MM.1S (cell line): Measurements from ENCODE around the gene PXT1.

Experiments used
- DNase-seq: peaks from one replicate; pipeline ENCODE4 v3.0.0-alpha.2; 2015
- H2AFZ ChIP-seq: fragments of 300-600 bp; sonication (generic); 2 replicates; pipeline ENCODE4 v1.6.0; 2016; ENCODE audit warnings: antibody characterized with exemption, low read length
- H3F3A ChIP-seq: fragments of 300-600 bp; sonication (generic); 2 replicates; pipeline ENCODE4 v1.6.1; 2016; ENCODE audit warnings: mild to moderate bottlenecking, antibody characterized with exemption, low read length, moderate library complexity, mixed read lengths; ENCODE audit not compliant: insufficient read depth
- H3K27ac ChIP-seq: fragments of 300-600 bp; sonication (generic); 2 replicates; pipeline ENCODE4 v1.5.1; 2016; ENCODE audit warnings: mild to moderate bottlenecking, low read length
- H3K27me3 ChIP-seq: fragments of 300-600 bp; sonication (generic); replicated peaks from 2 replicates; pipeline ENCODE4 v1.6.0; 2016; ENCODE audit warnings: low read length; ENCODE audit not compliant: insufficient read depth
- H3K36me3 ChIP-seq: fragments of 300-600 bp; sonication (generic); replicated peaks from 2 replicates; pipeline ENCODE4 v1.6.1; 2016; ENCODE audit warnings: mild to moderate bottlenecking, low read length, mixed read lengths; ENCODE audit not compliant: insufficient read depth
- H3K4me1 ChIP-seq: fragments of 300-600 bp; sonication (generic); 2 replicates; pipeline ENCODE4 v1.6.1; 2016; ENCODE audit warnings: low read length, mixed read lengths
- H3K4me2 ChIP-seq: fragments of 300-600 bp; sonication (generic); 2 replicates; pipeline ENCODE4 v1.6.0; 2016; ENCODE audit warnings: low read depth, low read length
- H3K4me3 ChIP-seq: fragments of 300-600 bp; sonication (generic); 2 replicates; pipeline ENCODE4 v1.5.1; 2016; ENCODE audit warnings: low read length, mixed read lengths
- H3K79me2 ChIP-seq: fragments of 300-600 bp; sonication (generic); 2 replicates; pipeline ENCODE4 v1.6.1; 2016; ENCODE audit warnings: mixed run types, low read length, mixed read lengths
- H3K9ac ChIP-seq: fragments of 300-600 bp; sonication (generic); 2 replicates; pipeline ENCODE4 v1.6.1; 2016; ENCODE audit warnings: low read length, mixed read lengths
- H3K9me2 ChIP-seq: fragments of 300-600 bp; sonication (generic); replicated peaks from 2 replicates; pipeline ENCODE4 v1.6.1; 2016; ENCODE audit warnings: mild to moderate bottlenecking, low read length, mixed read lengths; ENCODE audit not compliant: insufficient read depth
- H3K9me3 ChIP-seq: fragments of 300-600 bp; sonication (generic); replicated peaks from 2 replicates; pipeline ENCODE4 v1.6.1; 2016; ENCODE audit warnings: mild to moderate bottlenecking, low read length, mixed read lengths; ENCODE audit not compliant: insufficient read depth
- H4K20me1 ChIP-seq: fragments of 300-600 bp; sonication (generic); 2 replicates; pipeline ENCODE4 v1.6.1; 2016; ENCODE audit warnings: mild to moderate bottlenecking, low read length, moderate library complexity, mixed read lengths; ENCODE audit not compliant: insufficient read depth
- EZH2 ChIP-seq: fragments of 300-600 bp; sonication (generic); optimal IDR thresholded peaks from 2 replicates; pipeline ENCODE3; 2017; ENCODE audit warnings: low read depth, mild to moderate bottlenecking, antibody characterized with exemption, low read length, mixed read lengths
- EZH2phosphoT487 ChIP-seq: fragments of 300-600 bp; sonication (generic); IDR thresholded peaks from 2 replicates; pipeline ENCODE4 v1.6.1; 2018; ENCODE audit warnings: antibody characterized with exemption, low read length
- TF ChIP-seq, protein P1 (sequence below): fragments of 300-600 bp; sonication (generic); IDR thresholded peaks from 2 replicates; pipeline ENCODE4 v1.5.1; 2016; ENCODE audit warnings: antibody characterized with exemption, low read length, mixed read lengths

PXT1 gene

DNA sequence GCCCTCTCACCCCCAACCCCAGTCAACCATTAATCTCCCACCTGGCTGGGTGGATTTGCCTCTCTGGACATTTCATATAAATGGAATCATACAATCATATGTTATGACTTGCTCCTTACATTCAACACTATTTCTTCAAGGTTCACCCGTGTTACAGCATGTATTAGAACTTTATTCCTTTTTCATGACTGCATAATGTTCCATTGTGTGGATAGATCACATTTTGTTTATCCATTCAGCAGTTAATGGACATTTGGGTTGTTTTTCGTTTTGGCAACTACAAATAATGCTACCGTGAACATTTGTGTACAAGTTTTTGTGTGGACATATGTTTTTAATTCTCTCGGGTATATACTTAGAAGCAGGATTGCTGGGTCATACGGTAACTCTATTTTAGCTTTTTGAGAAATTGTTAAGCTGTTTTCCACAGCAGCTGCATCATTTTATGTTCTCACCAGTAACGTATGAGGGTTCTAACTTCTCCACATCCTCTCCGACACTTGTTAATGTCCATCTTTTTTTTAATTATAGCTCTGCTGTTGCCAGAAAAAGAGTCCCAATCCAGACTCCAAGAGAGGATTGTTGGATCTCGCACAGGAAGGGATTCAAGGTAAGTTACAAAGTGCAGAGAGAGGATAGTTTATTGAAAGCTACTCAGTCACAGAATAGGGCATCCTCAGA is 90.0 kb downstream of the PXT1 start:
- H2AFZ ChIP-seq = no peak overlapping the region
- H3K36me3 ChIP-seq = no peaks in the 10 kb centered on the region
- no peaks in the 10 kb centered on the region for H3K27me3 ChIP-seq
- no peaks in the 10 kb centered on the region for H3K79me2 ChIP-seq
- H3K4me3 ChIP-seq = no peak overlapping the region
- H3K9ac ChIP-seq = no peak overlapping the region
- no peaks in the 10 kb centered on the region for H3F3A ChIP-seq
- H3K9me3 ChIP-seq = no peaks in the 10 kb centered on the region
- no peak overlapping the region for H3K4me2 ChIP-seq
- H4K20me1 ChIP-seq = no peaks in the 10 kb centered on the region
- H3K9me2 ChIP-seq = no peaks in the 10 kb centered on the region
- no peak for DNase-seq
- TF ChIP-seq, protein P1, sequence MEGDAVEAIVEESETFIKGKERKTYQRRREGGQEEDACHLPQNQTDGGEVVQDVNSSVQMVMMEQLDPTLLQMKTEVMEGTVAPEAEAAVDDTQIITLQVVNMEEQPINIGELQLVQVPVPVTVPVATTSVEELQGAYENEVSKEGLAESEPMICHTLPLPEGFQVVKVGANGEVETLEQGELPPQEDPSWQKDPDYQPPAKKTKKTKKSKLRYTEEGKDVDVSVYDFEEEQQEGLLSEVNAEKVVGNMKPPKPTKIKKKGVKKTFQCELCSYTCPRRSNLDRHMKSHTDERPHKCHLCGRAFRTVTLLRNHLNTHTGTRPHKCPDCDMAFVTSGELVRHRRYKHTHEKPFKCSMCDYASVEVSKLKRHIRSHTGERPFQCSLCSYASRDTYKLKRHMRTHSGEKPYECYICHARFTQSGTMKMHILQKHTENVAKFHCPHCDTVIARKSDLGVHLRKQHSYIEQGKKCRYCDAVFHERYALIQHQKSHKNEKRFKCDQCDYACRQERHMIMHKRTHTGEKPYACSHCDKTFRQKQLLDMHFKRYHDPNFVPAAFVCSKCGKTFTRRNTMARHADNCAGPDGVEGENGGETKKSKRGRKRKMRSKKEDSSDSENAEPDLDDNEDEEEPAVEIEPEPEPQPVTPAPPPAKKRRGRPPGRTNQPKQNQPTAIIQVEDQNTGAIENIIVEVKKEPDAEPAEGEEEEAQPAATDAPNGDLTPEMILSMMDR = no peak
- TF ChIP-seq EZH2 = no peak
- TF ChIP-seq EZH2phosphoT487 = no peak
- peaks cover 8% of the 10 kb centered on the region; the same call in 1 of the 2 replicates for H3K4me1 ChIP-seq
- H3K27ac ChIP-seq = no peak overlapping the region

DNA sequence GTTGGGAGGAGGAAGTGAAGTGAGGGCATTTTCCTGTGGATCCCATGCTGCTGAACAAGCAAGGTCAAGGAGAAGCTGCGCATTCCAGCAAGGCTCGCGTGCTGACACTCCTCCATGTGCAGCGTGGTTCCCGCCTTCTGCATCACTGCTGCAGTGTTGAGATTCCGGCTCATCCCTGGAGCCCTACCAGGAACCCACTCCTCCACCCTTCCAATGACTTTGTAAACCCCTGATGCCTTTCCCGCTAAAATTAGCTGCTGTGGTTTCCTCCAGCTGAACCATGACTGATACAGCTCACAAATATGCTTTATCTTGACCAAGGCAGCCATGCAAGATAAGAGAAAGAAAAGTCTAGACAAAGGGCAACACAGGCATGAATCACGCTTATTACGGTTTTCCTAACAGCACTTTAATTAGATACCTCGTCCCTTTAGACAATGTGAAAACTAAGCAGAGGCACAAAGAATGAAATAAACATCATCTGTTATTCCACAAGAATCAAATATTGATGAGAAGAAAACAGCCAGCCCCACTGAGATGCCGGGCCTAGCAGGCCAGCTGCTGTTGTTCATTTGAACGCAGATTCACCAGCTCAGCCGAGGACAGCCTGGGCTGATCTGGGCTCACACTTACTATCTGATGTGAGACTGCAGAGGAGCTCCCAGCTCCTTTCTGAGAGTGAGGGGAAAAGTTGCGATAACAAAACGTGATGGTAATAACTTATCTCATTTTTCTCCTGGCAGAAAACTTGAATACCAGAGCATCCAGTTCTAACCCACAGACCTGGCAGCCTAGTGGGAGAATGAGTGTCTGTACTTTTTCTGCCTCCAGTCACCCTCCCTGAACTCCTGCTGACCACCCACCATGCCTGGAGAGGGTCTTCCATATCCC is 91.7 kb downstream of the PXT1 start:
- H3K27me3 ChIP-seq = no peaks in the 10 kb centered on the region
- no peaks in the 10 kb centered on the region for H3K79me2 ChIP-seq
- no peaks in the 10 kb centered on the region for H3K9me2 ChIP-seq
- H3K9me3 ChIP-seq = no peaks in the 10 kb centered on the region
- no peak for DNase-seq
- peaks cover 8% of the 10 kb centered on the region; the same call in 1 of the 2 replicates for H3K4me1 ChIP-seq
- no peaks in the 10 kb centered on the region for H3F3A ChIP-seq
- H3K4me2 ChIP-seq = no peak overlapping the region
- H3K36me3 ChIP-seq = no peaks in the 10 kb centered on the region
- no peaks in the 10 kb centered on the region for H4K20me1 ChIP-seq
- H3K27ac ChIP-seq = no peak overlapping the region
- TF ChIP-seq EZH2 = no peak
- TF ChIP-seq, protein P1 = no peak
- no peak for TF ChIP-seq EZH2phosphoT487
- H3K9ac ChIP-seq = no peak overlapping the region
- H2AFZ ChIP-seq = no peak overlapping the region
- H3K4me3 ChIP-seq = no peak overlapping the region

DNA sequence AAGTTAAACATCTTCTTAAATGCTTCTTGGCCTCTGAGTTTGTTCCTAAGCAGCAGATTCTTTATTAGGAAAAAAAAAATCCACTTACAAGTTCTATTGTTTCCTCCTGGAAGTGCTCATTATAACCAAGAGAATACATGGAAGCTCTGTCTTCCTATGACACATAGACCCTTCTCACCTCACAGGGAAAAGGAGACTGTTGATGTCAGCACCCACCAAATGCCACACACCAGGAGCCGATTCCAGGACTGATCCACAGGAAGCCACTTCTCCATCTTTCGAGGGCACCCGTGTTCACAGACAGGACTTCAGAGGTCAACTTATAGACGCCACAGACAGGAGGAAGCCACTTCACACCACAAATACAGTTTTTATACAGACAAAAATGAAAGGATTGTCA is 92.6 kb downstream of the PXT1 start:
- Histone ChIP-seq H3K27ac (no peak overlapping the region), H3K4me2 (no peak overlapping the region)

More for the DNA sequence above, 92.6 kb downstream of the PXT1 start:
- H2AFZ ChIP-seq = no peak overlapping the region
- no peaks in the 10 kb centered on the region for H4K20me1 ChIP-seq
- H3K79me2 ChIP-seq = no peaks in the 10 kb centered on the region
- DNase-seq = no peak
- H3K9ac ChIP-seq = no peak overlapping the region
- no peaks in the 10 kb centered on the region for H3K27me3 ChIP-seq
- no peak overlapping the region for H3K4me3 ChIP-seq
- TF ChIP-seq, protein P1 = no peak
- TF ChIP-seq EZH2 (no peak), EZH2phosphoT487 (no peak)
- no peaks in the 10 kb centered on the region for H3F3A ChIP-seq
- no peaks in the 10 kb centered on the region for H3K36me3 ChIP-seq
- H3K4me1 ChIP-seq = peaks cover 8% of the 10 kb centered on the region; the same call in 1 of the 2 replicates
- H3K9me2 ChIP-seq = no peaks in the 10 kb centered on the region
- H3K9me3 ChIP-seq = no peaks in the 10 kb centered on the region
